GM19467 (cell line): Measurements from ENCODE around the gene KCNK10.

ENCODE experiments used
- ATAC-seq: cut with Tn5 transposase; IDR thresholded peaks from one replicate; pipeline ENCODE4 v1.9.1; 2021; ENCODE audit warnings: mild to moderate bottlenecking, moderate library complexity; ENCODE audit not compliant: unreplicated experiment

KCNK10 gene

DNA sequence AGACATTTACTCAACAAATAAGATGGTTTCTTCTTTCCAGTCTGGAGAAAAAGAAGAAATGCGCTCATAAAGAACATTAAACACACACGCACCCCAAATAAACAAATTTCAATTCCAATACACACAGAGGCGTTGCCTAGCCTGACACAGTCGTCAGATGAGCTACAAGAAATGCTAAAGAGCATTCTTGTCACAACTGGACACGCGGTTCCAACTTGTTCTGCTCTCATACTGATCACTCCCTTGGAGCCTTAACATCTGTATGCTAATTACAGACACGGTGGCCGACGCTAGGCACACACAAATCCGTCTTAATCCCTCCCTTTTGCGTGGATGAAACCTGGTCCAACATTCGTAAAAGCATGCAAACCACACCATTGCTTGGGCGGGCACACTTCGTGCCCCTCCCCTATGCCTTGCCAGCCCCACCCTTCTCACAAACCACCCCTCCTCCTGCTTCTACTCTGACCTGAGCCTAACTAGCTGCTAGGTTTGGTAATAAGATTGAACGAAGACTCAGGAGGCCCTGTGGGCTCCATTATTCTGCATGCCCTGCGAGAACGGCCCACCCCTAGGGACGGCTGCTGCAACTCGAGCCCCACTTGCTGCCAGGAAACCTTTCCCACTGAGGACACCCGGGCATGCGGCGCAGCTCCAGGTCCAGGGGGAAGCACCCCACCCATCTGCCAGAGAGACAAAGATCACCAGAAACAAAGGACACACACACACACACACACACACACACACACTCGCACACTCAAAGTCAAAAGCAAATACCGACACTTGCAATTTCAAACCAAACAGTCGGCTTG lies 1.2 kb downstream of the KCNK10 start:
- ATAC-seq: no peak

DNA sequence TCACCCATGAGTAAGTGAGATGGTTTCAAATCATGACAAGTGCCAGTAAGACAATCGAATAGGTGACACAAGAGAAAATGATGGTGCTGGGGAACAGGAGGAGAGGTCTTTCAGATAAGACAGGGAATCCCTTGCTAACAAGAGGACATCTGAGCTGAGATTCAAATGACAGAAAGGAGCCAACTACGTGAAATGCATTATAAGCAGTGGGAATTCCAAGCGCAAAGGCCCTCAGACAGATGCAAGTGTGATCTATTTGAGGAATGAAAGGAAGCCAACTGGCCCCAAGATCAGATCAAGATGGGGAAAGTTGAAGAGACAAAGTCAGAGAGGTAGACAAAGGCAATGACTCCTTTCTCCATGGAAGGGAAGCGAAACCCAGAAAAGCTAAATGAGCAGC lies 4.7 kb downstream of the KCNK10 start:
- ATAC-seq: no peak

DNA sequence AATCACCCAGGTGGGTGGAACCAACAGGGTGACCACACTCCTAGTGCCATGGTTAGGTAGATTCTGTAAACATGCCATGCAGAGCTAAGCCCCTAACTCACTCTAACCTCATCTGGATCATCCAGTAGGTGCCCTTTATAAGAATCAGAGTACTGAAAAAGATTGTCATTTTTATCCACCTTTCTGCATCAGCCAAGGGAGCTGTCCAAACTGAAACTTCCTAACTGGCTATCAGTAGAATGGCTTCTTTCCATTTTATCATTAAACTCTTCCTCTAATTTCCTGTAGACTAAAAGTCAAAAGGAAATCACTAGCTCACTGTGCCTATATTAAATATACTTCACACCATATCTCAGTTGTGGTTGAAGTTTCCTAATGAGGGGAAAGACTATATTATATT lies 6.5 kb downstream of the KCNK10 start:
- no peak for ATAC-seq

DNA sequence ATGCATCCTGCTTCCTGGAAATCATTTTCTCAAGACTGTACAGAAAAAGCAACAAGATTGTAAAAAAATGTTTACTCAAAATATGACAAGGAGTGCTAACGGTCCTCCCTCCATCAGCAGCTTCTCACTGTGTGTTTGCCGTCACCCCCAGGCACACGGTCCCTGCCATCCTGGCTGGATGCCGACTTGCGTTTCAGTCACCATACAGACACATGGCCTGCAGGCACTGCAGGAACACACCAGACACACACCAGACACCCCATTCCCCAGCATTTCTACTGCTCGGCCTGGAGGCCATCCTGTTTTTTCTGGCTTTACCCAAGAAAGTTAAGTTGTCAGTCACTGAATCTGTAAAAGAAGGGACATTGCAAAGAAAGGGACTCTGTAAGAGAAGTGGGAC lies 10.8 kb downstream of the KCNK10 start:
- ATAC-seq: no peak

DNA sequence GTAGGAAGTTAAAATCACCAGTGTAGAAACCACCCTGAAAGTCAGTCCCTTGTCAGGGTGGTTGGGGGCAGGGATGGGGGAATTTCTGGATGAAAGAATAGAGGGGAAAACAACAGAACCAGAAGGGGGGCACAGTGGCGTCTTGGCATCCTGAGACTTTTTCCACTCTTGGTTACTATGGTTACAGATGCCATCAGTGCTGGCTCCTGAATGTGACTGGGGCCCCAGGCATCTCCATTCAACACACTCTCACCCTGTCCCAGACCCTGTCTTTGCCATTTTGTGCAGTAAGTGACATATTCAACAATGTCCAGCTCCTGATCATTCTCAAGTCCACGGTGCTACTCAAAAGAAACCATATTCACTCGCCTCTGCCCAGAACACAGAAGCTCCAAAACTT lies 11.3 kb downstream of the KCNK10 start:
- no peak for ATAC-seq

DNA sequence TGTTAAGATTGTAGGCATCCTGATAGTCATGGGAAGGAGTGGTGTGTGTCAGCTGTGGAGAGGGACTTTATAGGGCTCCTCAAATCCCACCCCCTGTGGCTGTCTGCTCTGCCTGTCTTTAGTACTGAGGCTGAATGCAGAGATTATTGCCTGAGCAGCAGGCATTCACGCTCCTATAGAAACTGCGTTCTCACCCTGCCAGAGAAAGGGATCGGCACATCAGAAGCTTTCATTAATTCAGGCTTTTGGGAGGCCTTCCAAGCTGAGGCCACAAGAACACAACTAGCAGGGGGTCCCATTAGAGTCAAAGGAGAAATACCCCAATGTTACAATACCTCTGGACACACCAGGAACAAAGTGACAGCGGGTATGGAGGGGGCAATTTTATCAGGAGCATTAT lies 12.6 kb downstream of the KCNK10 start:
- no peak for ATAC-seq

DNA sequence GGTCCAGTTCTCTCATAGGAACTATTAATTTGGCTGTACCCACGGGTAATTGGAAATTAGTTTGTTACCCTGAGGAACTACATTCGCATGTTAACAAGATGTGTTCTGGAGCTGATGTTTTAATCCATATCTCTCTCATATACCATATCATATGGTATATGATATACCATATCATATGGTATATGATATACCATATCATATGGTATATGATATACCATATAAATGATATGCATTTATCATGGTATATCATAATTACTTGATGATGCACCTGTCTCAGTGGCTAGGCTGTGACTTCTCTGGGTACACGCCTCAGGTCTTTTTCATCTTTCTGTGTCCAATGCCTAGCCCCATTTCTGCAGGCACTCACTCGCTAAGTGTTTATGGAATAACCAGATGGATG lies 13.0 kb downstream of the KCNK10 start:
- no peak for ATAC-seq

DNA sequence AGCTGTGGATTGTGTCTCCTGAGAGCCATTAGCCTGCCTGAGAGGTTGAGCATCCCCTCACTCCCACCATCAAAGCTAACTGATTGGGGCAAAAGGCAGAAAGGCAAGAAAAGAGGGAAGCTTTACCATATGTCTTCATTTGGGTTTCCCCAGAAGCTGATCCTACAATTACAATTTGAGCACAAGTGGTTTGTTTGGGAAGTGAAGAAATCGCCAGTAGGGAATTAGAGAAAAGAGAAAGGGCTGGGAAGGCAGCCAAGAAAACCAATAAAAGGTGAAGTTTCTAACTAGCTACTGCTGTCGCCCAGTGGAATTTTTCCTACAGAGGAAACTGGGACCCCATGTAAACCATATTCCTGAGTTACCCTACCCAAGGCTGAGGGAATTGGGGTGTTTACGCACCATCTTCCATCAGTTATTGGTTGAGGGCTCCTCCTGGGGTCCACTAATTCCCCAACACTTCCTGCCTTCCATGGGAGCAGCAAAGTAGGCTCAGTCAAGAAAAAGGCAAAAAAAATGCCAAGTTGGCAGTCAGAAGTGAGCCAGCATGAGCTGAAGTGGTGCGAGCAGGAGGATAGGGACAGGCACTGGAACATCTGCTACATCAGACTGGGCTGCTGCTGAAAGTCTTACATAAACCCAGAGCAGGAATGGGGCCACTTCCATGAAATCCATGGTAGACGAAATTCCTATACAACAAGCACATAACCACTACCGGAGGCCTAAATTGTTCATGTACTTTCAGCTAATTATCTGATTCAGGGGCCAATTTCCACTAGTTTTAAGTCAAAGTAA lies 17.3 kb downstream of the KCNK10 start:
- ATAC-seq: no peak

DNA sequence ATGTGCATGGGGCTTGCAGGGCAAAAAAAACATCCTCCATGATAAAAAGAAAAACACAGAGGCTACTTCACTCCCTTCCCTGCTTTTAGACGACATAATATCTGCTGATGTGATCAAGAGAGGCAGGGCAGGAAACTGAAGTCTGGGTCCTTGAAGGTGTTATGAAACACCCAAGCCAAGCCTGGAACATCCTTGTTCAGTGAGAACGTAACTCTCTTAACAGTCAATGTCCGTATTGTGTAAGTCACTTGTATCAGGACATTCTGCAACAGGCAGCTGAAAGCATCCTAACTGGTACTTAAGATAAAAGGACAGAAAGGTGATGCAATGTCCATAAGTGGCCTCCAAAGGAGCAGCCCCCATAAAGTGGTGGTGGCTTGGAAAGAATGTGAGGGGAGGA lies 20.0 kb downstream of the KCNK10 start:
- ATAC-seq: no peak

DNA sequence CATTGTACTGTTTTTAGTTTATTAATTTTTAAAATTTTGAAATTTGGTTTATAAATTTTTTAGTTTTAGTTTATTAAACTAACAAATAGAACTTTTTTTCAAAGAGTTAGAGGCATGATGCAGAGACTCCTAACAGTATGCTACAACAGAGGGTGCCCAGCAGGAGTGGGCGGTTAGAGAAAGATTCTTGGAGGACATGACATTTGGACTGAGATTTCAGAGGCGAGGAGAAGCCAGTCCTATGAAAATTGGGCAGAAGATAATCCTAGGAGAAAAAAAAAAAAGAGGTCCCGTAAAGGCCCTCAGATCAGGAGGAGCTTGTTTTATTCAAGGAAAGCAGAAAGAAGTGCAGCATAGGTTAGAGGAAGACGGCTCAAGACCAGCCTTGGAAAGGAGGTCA lies 21.7 kb downstream of the KCNK10 start:
- ATAC-seq: no peak

DNA sequence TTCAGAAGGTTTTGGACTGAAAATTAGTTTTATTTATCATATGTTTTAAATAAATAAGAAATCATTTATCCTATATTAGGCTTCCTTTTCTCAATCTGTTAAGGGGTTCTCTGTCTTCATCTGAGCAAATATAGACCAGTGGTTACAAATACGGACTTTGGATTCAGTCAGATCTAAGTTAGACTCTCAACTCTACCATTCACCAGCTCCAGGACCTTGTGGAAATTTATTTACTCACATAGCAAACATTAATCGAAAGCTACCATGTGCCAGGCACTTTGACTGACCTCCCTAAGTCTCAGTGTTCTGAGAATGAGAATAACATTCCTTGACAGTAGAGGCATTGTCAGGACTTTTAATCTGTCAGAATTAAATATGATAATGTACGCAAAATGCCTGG lies 22.3 kb downstream of the KCNK10 start:
- no peak for ATAC-seq

DNA sequence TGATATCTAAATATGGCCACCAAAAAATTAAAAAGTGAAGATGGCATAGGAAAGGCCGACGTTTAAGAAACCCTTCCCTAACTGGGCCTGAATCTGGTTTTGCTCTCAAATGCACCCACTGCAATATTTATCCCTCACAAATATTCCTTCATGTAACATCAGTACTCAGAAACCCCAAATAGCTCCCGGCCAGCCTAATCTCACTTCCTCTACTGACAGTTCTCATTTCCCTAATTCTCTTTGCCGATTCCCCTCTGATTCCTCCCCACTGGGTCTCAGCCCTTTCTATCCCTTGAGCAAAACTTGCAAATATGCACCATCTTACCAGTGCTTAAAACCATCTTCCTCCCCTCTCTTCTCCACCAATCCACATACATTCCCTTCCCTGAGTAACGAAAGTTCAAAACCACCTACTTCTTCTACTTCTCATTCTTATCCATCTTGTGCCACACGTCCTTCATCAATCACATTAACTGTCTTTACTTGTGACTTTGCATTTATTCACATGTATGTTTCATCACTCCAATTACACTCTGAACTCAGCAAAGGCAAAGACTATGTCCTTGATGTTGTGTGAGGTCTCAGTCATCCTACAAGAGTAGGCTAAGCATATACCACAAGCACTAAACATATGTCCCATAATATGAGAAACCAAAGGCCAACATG lies 23.1 kb downstream of the KCNK10 start:
- ATAC-seq: no peak

DNA sequence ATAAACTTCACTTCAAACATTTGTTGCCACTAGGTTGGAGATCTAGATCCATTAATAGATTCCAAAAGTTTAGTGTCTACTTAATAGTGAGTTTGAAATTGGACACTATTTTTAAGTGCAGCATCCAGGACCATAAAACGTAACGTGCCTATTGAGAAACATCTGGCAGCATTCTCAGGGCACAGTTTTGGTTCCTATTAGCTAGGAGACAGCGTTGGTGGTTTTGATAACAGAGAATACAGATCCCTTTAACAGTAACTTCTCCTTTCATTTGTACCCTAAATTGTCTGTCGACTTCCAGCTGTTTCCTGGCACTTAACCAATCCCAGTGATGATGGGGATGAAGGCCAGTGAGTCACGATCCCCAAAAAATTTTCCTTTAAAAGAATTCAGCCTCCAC lies 25.8 kb downstream of the KCNK10 start:
- ATAC-seq: no peak

DNA sequence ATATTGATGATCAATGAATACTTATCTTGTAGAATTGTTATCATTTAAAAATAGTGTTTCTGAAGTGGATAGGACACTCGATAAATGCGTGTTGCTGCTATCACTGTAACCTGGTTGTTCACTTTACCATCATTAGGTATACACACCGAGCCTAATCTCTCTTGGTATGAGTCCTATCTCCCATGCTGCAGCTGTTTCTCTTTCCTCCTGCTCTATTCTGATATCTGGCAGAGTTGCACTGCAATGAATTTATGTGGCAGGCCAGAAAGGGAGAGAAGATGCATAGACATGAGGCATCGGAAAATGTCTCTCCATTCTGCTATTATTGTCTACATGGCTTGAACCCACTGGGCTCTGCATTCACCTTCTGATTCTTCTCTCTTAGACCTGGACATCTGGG lies 26.7 kb downstream of the KCNK10 start:
- ATAC-seq: no peak

DNA sequence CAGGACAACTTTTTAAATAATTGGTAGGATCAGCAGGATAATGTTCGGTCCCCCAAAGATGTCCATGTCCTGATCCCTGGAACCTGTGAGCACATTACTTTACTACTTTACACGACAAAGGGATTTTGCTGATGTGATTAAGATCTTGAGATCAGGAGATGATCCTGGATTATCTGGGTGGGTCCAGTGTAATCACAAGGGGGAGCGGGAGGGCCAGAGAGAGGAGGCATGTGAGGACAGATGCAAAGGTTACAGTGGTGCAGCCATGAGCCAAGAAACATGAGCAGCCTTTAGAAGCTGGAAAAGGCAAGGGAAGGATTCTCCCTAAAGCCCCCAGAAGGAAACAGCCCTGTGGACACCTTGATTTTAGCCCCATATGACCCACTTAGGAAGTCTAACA lies 33.1 kb downstream of the KCNK10 start:
- ATAC-seq: no peak

DNA sequence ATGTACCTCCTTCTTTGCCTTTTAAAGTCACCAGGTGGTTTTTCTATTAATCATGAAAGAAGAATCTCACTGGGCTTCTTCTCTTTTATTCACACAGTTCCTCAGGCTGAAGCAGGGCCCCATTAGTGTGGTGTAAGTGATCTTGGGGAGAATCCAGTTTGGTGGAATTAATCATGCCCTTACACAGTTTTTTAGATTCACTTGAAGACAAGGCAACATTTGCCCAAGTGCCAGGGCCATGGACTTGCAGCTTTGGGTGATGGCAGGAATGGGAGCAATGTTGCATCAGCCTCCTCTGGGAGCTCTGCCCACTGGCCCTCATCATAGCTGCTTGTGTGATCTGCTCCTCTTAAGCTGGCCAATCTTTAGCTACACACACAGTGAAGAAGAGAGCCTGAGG lies 33.8 kb downstream of the KCNK10 start:
- ATAC-seq: no peak

DNA sequence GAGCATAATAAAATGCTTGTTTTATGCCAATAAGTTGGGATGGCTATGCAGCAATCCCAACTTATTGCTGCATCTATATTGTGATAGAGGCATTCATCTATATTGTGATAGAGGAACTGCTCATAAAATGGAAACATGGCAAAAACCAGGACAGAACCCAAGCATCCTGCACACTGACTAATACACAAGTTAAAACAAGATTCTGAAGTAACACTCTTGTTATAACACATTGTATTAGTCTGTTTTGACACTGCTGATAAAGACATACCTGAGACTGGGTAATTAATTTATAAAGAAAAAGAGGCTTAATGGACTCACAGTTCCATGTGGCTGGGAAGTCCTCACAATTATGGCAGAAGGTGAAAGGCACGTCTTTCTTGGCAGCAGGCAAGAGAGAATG lies 36.8 kb downstream of the KCNK10 start:
- ATAC-seq: no peak

DNA sequence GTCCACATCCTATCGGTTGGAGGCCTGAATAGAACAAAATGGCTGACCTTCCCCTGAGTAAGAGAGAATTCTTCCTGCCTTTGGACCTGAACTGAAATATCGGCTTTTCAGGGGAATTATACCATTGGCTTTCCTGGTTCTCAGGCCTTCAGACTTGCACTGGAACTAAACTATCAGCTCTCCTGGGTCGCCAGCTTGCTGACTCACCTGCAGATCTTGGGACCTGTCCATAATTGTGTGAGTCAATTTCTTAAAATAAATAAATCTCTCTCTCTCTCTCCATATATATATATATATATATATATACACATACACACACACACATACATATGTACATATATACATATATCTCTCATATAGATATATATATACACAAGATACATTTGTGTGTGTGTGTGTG lies 41.6 kb downstream of the KCNK10 start:
- ATAC-seq: no peak

DNA sequence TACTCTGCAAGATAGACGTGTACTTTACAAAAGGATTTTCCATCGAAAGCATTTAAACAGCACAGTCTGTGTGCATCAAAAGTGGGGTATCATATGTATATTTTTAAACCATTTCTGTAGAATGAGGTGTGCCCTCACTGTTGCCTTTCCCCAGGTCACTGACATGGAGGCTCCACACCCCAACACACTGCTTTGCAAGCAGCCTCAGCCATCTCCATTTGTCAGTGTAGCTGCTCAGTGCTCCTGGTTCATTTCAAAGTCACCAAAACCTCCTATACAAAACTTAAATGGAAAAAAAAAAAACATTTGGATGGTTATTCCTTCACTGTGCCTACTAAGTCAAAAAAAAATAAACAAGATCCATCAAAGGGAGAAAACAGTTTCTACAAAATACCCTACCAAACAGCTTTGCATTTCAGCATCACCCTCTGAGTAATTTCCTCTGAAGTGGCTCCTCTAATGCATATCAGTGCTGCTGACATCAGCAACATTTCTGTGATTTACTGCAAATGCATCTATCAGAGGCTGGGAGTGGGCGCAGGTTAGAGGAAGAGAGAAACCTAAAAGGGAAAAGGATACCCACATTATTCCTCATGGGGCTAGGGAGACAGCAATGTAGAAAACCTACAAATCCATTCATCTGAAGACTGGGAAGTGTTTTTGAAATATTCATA lies 46.0 kb downstream of the KCNK10 start:
- ATAC-seq: no peak

DNA sequence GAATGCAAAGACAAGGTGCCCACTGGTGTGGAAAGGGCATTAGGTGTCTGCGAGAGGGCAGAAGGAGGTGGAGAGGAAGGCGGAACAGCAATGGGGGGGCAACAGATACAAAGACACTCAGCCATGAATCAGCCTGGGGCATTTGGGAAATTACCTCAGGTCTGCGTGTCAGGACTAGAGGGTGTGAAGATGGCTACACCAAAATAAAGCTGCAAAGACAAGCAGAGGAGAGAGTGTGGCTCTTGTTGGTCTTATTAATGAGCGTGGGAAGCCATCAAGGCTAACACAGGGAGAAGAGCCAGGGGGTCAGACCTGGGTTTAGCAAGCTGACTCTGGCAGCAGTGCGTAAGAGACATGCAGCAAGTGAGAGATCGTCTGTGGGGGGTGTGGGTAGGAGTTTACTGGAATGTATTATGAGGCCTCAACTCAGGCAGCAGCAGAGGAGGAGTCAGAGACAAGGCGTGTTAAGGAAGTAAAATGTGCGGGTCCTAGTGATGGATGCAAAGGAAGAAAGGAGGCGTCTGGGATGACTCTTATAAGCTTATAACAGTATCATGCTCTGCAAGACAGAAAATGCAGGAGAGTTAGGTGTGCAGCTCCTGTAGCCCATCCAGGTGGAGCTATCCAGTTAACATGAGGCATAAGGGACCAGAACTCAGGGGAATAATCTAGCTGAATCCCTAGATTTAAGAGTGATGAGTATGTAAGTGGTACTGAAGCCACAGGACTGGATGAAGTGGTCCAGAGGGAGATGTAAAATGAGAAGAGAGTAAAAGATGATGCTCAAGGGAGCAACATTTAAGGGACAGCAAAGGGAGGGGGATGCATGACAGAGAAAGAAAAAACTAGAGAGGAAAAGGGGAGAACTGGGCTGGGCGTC lies 50.4 kb downstream of the KCNK10 start:
- ATAC-seq: no peak
